Stimulated activated CD8-positive, alpha-beta memory T cell treated with anti-CD3 and anti-CD28 coated beads, Interleukin-12 subunit alpha, Interleukin-12 subunit beta, amount 100 ng/mL, for 24 hours (primary cell): ENCODE results near the gene NLE1.
"Not testable (repeated sequence)": the region's sequence is repeated elsewhere in the genome, so short reads cannot be mapped to it uniquely, and the experiment has no call there.

Experiments used
- DNase-seq: peaks from one replicate; pipeline ENCODE4 v3.0.0-alpha.2; 2020; ENCODE audit errors: extremely low read depth

Gene NLE1

DNA sequence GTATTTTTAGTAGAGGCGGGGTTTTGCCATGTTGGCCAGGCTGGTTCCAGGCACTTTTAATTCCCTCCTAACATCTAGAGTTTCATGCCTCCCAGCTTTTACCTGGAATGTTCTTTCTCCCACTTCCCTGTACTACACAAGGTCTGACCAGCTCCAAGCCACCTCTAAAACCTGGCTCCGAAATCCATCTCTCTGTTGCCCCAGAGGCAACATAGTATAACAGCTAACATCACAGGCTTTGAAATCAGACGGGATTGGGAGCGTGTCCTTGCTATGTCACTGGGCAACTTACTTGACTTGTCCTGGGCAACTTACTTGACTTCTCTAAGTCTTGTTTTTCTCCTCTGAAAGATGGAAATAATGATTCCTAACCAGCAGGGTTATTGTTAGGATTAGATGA is 20.7 kb upstream of the NLE1 start:
- DNase-seq = no peak

DNA sequence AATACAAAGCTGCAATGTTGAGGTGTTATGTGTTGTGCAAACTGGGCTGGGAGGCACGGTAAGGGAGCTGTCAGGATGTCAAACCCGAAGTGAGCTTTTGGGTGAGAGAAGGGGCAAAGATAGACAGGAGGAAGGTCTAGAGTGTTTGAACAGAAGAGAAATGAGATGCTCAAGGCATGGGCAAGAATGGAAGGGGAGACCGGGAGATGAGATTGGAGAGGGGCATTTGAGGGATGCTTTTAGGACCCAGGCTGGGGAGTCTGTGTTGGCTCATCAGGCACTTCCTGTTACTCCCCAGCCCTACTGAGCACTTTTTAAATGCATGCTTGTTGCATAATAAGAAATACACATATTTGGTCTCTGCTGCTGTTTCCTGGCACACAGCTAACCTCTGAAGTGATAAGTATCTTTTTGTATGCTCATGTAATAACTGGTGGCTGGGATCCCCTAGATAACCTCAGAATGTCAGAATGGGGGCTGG is 19.2 kb upstream of the NLE1 start:
- no peak for DNase-seq

DNA sequence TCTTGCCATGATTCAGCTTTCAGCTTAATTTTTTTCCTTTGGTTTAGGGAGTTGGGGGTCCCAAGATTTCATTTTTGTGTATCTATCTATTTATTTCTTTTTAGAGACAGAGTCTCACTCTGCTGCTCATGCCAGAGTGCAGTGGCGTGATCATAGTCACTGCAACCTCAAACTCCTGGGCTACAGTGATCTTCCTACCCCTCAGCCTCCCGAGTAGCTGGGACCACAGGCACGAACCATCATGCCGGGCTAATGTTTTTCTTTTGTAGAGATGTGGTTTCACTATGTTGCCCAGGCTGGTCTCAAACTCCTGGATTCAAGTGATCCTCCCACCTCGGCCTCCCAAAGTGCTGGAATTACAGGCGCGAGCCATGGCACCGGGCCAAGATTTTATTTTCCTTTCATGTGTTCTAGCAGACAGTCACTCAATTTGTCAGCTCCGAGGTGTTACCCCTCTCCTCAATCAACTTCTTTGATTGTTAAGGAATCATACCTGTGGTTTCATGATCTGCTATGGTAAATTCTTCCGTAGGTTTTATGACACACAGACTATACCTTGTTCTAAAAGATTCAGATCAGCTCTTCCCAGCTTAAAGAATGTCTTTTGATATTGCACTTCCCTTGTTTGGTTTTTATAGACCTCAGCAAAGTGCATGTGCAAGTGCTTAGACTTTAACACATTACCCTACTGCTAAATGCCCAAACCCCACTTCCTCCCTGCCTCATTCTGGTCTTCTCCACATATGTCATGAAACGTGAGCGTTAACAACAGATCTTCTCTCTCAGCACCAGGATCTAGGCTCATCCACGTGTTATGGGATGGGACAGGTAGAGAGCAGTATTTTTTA is 18.5 kb upstream of the NLE1 start:
- DNase-seq = no peak

DNA sequence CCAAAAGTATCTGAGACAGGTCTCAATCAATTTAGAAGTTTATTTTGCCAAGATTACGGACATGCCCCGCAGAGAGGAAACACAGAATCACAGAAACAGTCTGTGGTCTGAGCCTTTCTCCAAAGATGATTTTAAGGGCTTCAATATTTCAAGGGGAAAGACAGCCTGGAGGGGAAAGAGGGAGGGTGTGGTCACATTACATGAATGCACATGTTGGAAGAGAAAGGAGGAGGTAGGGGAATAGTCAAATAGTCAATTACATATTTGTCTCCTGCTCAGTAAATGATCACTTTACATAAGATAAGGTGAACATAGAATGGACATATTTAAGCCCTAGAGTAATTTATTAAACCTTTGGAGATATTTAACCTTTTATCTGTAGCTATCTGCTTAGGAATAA is 17.8 kb upstream of the NLE1 start:
- no peak for DNase-seq

DNA sequence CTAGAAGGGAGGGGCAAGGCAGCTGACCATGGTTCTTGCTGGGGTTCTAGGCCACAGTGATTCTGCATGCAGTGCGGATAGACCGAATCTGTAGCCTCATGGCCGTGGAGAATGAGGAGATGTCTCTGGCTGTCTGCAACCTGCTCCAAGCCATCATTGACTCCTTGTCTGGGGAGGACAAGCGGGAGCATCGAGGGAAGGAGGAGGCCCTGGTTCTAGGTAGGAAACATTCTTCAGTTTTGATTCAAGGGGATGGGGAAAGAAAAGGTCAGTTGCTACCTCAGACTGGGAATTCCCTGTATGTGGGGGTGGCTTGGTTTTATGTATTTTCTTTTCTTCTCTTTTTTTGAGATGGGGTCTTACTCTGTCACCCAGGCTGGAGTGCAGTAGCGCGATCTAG is 13.1 kb upstream of the NLE1 start:
- no peak for DNase-seq

DNA sequence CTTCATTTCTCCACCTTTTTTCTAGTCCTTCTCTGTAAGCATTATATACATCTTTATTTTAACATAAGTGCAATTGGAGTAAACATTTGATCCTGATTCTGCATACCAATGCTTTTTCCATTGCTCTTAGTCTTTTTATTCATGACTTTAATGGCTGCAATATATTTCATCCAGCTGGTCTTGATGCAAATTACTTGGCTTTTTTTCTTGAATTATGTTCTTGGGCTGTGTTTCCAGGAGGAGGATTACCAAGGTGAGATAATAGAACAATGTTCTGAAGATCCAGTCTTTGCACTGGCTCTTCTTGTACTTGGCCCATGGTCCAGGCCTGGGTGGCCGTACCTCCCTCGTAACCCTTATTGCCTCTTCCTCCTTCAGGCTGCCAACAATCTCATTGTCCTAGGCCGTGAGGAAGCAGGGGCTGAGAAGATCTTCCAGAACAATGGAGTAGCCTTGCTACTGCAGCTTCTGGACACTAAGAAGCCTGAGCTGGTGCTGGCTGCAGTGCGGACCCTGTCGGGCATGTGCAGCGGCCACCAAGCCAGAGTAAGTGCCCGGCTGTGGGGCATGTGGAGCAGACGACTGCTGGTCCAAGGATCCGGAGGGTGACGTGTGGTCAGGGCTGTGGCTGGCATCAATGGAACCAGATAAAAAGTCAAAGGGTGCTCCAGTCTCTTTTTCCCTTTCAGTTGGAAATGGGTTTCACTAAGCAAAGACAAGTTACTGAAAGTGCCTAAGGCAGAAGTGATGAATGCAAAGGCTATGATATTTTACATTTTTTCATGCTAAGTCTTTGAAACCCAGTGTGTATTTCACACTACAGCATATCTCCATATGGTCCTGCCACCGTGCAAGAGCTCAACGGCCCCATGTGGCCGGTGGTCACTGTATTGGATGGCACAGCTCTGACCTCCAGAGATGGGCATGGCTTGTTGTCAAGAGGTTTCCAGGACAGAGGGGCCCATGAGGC is 12.4 kb upstream of the NLE1 start:
- no peak for DNase-seq

DNA sequence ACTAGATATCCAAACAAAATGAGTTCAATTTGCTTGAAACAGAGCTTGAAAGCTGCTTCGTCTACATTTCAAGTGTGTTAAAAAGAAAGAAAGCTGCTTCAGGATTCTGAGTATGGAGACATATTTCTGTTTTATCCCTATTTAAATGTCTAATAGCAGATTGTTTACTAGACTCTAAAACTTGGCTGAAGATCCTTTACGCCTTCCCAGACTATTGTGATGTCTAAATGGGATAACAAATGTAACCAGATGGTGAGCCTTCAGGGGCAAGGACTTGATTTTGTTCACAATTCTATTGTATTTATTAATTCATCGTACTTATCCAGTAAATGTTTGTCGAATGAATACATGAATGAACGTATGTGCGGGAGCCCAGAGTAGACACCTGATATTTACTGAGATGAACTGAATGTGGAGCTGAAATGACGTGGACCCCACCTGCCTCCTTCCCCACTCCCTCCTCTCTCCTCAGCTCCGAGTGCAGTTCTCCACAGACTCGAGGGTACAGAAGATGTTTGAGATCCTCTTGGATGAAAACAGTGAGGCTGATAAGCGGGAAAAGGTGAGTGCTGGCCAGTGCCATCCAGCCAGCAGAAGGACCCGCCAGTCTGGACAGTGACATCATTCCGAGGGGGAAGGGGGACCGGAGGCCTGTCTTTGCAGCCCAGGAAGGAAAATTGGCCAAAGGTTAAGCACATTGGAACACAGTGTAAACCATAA is 10.5 kb upstream of the NLE1 start:
- DNase-seq = no peak

DNA sequence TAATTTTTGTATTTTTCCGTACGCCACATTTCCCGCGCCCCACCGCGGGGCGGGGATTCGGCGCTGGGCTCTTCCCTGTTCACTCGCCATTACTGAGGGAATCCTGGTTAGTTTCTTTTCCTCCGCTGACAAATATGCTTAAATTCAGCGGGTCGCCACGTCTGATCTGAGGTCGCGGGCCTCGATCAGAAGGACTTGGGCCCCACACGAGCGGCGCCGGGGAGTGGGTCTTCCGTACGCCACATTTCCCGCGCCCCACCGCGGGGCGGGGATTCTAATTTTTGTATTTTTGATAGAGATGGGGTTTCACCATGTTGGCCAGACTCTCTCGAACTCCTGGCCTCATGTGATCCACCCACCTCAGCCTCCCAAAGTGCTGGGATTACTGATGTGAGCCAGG is 9.0 kb upstream of the NLE1 start:
- DNase-seq = not testable (repeated sequence)

DNA sequence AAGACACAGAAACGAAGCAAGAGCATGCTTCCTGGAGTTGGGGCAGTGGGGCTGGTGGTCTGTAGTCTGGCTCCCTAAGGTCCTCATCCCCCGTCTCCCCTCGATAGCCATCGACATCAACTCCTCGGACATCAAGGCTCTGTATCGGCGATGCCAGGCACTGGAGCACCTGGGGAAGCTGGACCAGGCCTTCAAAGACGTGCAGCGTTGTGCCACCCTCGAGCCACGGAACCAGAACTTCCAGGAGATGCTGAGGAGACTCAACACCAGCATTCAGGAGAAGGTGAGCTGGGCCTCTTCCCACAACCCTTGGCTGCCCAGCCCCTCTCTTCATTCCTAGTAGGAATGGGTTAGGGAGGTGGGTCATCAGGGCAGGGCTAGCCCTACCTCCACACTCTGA is 7.8 kb upstream of the NLE1 start:
- no peak for DNase-seq

DNA sequence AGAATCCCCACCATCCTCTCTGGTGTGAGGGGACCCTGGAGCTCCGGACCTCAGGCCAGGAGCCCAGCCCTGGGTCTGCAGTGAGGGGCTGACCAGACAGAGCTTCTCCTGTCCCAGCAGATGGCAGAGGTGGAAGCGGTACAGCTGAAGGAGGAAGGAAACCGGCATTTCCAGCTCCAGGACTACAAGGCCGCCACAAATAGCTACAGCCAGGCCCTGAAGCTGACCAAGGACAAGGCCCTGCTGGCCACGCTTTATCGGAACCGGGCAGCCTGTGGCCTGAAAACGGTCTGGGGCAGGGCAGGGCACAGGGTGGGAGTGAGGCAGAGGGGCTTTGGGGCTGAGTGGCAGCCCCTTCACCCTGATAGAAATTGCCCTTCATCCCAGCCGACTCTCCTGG is 6.0 kb upstream of the NLE1 start:
- DNase-seq = no peak

DNA sequence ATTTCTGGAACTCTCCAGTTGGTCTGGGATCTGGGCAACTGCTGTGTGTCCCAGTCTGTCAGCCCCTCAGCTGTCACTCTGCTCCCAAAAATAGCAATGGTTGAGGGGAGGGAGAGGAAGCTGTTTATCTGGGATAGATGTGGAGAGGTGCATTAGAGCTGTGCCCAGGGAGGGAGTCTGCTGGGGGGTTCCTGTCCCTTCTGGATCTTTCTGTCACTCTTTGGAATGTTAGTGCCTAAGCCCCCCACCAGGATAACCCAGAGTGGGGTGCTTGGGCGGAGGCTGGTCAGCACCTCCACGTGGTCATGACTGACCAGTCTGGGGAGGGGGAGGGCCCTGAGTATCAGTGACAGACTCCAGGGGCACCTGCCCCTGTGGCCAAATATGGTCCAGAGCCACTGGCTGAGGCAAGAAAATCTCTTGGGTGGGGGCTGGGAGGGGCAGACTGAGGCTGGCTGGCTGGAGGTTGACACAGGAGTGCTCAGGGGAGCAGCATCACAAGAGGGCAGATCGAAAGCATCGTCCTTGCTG is 5.3 kb upstream of the NLE1 start, which contains the start of gene UNC45B:
TSS of gene UNC45B (plus strand) at position 443 of the 531 bp plus-strand sequence. CDS start 447 bp downstream, outside the sequence.
- DNase-seq = no peak

DNA sequence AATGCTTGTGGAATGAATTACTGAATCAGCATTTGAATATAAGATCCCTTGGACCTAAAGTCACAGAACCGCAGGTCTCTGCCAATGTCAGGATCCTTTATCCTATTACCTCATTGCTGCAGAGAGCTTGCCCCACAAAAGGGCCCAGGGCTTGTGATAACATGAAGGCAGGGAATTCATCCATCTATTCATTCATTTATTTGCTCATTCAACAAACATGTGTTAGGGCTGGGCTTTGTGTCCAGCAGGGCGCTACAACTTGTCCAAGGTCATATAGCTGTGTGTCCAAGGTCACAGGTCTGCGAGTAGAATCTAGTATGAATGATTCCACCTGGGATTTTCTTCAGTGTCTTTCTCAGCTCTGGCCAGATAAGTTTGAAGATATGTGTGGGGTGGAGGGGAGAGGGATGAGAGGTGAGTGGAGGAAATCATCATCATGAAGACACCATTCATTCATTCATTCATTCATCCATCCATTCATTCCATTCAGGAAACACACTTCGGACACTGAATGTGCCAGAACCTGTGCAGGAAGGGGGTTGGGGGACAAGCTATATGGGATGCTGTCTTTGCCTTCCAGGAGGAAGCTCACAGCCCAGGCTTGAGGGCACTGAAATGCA is 4.2 kb upstream of the NLE1 start:
- DNase-seq = no peak

DNA sequence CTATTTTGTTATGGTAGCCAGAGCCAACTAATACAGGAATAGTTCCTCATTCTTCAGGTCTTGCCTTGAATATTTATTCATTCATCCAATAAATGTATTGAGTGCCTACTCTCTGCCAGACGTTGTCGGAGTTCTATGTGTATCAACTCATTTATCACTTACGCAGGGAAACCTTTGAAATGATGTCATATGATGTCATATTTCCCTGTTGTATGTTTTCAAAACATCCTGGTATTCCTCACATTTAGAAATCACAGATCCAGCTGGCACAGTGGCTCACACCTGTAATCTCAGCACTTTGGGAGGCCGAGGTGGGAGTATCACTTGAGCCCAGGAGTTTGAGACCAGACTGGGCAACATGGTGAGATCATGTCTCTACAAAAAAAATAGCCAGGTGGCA is 2.7 kb upstream of the NLE1 start:
- DNase-seq = no peak

DNA sequence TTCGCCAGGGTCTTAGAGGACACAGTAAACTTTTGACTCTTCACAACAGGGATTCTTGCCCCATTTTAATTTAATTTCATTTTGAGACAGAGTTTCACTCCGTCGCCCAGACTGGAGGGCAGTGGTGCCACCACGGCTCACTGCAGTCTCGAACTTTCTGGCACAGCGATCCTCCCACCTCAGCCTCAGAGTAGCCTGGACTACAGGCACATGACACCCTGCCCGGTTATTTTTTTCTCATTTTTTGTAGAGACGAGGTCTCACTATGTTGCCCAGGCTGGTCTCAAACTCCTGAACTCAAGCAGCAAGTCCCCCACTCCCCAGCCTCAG is 329 bp upstream of the NLE1 start:
- no peak for DNase-seq

DNA sequence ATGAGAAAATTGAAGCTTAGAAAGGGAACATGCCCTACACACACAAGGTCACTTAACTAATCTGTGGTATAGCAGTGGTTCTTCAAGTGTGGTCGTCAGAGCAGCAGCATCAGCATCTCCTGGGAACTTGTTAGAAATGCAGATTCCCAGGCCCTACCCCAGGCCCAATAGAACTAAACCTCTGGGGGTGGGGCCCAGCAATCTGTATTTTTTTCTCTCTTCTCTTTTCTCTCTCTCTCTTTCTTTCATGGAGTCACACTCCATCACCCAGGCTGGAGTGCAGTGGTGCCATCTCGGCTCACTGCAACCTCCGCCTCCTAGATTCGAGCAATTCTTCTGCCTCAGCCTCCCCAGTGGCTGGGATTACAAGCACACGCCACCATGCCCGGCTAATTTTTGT is 3.9 kb downstream of the NLE1 start:
- no peak for DNase-seq

DNA sequence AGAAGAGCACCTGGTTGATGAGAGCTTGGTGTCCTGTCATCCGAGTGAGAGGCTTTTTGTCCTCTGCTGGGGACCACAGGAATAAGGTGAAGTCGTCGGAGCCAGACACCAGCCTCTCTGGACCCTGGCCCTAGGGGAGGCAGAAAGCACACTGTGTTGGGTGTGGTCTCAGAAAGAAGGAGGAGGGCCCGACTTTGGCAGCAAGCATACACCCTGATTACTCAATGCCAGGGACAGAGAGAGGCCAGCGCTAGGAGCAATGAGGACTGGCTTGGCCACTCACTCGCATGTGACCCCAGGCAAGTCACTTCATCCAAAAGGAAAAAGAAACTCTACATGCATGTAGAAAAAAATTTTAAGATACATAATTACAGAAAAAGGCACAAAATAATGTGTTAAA is 6.8 kb downstream of the NLE1 start:
- DNase-seq = no peak

DNA sequence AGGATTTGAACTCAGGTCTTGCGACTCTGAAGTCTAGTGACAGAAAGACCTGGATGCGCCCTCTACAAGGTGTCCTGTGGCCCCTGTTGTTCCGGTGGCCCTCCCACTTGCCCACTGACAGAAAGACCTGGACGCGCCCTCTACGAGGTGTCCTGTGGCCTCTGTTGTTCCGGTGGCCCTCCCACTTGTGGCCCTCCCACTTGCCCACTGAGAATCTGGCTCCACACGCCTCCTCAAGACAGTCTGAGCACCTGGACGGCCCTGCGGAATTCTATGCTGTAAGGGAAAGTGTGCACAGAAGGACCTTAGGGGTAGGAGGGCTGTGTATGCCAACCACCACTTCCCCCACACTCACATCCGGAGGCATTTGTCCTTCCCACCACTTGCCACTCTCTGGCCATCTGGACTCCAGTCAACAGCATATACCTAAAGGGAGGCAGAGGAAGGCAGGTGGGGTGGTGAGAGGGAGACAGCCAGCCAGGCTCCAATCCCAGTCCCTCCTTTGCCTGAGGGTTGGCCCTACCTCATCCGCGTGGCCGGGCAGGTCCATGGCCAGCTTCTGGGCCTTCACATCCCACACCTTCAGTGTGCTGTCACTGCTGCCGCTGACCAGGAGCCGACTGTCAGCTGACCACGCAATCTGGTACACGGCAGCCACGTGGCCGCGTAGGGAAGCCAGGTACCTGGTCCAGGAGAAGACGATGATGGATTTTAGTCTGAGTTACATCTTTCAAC is 9.1 kb downstream of the NLE1 start:
- no peak for DNase-seq

DNA sequence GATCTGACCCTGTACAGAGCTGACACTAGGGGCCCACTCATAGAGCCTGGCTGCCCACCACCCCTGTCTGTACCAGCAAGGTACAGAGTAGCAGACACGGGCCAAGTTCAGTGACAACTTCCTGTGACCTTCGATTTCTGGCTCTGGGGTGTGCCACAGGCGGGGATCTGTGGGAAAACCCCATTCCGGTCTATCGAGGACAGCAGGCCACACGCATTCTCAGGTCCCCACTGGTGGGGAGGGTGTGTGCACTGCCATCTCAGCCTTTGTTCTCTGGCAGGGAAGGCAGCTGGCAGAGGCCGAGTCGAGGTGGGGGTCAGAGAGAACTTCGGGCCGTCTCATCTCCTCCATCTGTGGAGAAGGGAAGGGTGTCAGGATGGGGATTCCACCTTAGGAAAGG is 10.0 kb downstream of the NLE1 start:
- no peak for DNase-seq

DNA sequence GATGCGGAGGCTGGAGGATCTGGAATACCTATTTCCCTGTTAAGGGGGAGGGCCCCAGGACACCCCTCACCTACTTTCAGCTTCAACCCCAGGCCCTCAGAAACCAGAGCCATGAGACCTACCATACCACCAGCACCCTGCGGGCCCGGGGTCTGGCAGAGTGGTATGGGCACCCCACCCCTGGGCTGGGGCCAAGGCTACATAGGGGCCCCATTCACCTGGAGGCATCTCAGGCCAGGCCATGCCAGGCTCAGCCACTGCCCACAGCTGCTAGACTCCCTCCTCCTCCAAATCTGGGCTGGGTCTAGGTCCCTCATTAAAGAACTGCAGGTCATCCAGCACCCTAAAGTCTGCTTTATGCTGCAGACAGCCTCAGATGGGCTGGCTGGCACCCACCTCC is 11.7 kb downstream of the NLE1 start:
- no peak for DNase-seq

DNA sequence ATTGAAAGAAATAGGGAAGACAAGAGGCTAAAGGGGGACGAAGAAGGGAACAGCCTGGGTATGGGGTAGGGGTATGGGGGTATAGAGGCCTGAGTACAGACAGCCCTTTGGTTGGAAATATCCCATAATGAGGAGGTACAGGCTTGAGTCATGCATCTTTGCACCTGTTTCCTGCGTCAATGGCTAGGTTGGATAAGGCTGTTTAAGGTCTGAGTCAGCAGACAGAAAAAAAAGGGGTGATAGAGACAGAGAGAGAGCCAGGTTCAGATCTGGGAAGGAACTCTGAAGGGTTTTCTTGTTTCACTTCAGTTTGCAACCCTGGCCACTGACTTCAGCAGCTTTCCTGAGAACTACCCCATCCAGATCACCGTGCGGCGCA is 12.1 kb downstream of the NLE1 start:
- DNase-seq = no peak
